NOMO-1 (cell line): ENCODE data around the gene HNRNPH1.
A peak's percentile ranks its signal among the peaks of the same experiment; 100 is the strongest.

Experiments
- DNase-seq, 2 experiments: peaks; one replicate each; lab custom pipeline; 2025; ENCODE audit not compliant: unreplicated experiment in 2 of 2; lab: John Stamatoyannopoulos, UW

The HNRNPH1 gene

GRCh38 chr5:179623906-179624741 lies 653 bp upstream of the HNRNPH1 start:
- peak; percentile 53 to 58 for DNase-seq

GRCh38 chr5:179621551-179622214 lies 1.8 kb downstream of the HNRNPH1 start:
- no peak for DNase-seq

- no peak for DNase-seq
Observed at GRCh38 chr5:179620703-179621350, 2.6 kb downstream of the HNRNPH1 start.

- DNase-seq: no peak
Observed at GRCh38 chr5:179620293-179620692, 3.2 kb downstream of the HNRNPH1 start.

- no peak for DNase-seq
Observed at GRCh38 chr5:179619776-179620175, 3.7 kb downstream of the HNRNPH1 start.

GRCh38 chr5:179618923-179619554 lies 4.4 kb downstream of the HNRNPH1 start:
- DNase-seq: no peak

GRCh38 chr5:179617930-179618329 lies 5.5 kb downstream of the HNRNPH1 start:
- no peak for DNase-seq

- DNase-seq: no peak
Observed at GRCh38 chr5:179616002-179616594, 7.4 kb downstream of the HNRNPH1 start.

- DNase-seq: no peak
Observed at GRCh38 chr5:179615203-179615602, 8.3 kb downstream of the HNRNPH1 start.

- DNase-seq: no peak
Observed at GRCh38 chr5:179614745-179615144, 8.7 kb downstream of the HNRNPH1 start.

GRCh38 chr5:179613460-179614071 lies 9.9 kb downstream of the HNRNPH1 start:
- DNase-seq: no peak

GRCh38 chr5:179612577-179613459 lies 10.7 kb downstream of the HNRNPH1 start:
- DNase-seq: no peak

GRCh38 chr5:179610903-179611265 lies 12.6 kb downstream of the HNRNPH1 start:
- DNase-seq: no peak

GRCh38 chr5:179610109-179610902 lies 13.2 kb downstream of the HNRNPH1 start:
- no peak for DNase-seq

GRCh38 chr5:179609834-179610108 lies 13.7 kb downstream of the HNRNPH1 start:
- no peak for DNase-seq

GRCh38 chr5:179608131-179608581 lies 15.3 kb downstream of the HNRNPH1 start:
- DNase-seq: no peak

GRCh38 chr5:179607160-179607931 lies 16.1 kb downstream of the HNRNPH1 start:
- no peak for DNase-seq

GRCh38 chr5:179606910-179607159 lies 16.6 kb downstream of the HNRNPH1 start:
- no peak for DNase-seq
